ENCODE results near the gene KCNC1. TPM values are rescaled to one million over a fixed set of nuclear protein-coding genes. Genes with fewer than 3 reads are reported as not detected.
A peak's percentile ranks its signal among the peaks of the same experiment; 100 is the strongest.

The KCNC1 gene
- total RNA-seq, 3 donors from 2014 or later: 0.29 to 0.66 (median 0.34) TPM

- ATAC-seq: no peak
- Histone ChIP-seq H3K4me1 (ENCODE audit: low read depth) (no peaks in the 10 kb centered on the region), H3K36me3 (ENCODE audit: low read depth) (no peaks in the 10 kb centered on the region), H3K9me3 (no peaks in the 10 kb centered on the region), H3K4me3 (no peak overlapping the region)
- TF ChIP-seq CTCF (IDR thresholded peaks at IDR 0.05): no peak
- intact Hi-C loops (cut with DNase I, micrococcal nuclease): no loop called here
- DNase-seq: peak in 1 of 3 donors; percentile 14
Observed at GRCh38 chr11:17745023-17745772, 10.6 kb downstream of the KCNC1 start.

GRCh38 chr11:17746096-17746495, 11.5 kb downstream of the KCNC1 start:
- Histone ChIP-seq H3K4me1 (ENCODE audit: low read depth) (no peaks in the 10 kb centered on the region), H3K36me3 (ENCODE audit: low read depth) (no peaks in the 10 kb centered on the region), H3K9me3 (no peaks in the 10 kb centered on the region), H3K4me3 (no peak overlapping the region)
- DNase-seq: peak in 1 of 3 donors; percentile 2
- intact Hi-C loops (cut with DNase I, micrococcal nuclease): no loop called here
- no peak for TF ChIP-seq CTCF (IDR thresholded peaks at IDR 0.05)
- no peak for ATAC-seq

GRCh38 chr11:17747131-17747955, 12.8 kb downstream of the KCNC1 start:
- Histone ChIP-seq H3K4me1 (ENCODE audit: low read depth) (no peaks in the 10 kb centered on the region), H3K36me3 (ENCODE audit: low read depth) (no peaks in the 10 kb centered on the region), H3K9me3 (no peaks in the 10 kb centered on the region), H3K4me3 (no peak overlapping the region)
- ATAC-seq (no peak), DNase-seq (peak in 1 of 3 donors; percentile 14)
- no peak for TF ChIP-seq CTCF (IDR thresholded peaks at IDR 0.05)
- intact Hi-C loops (cut with DNase I, micrococcal nuclease): no loop called here

GRCh38 chr11:17748044-17748443, 13.5 kb downstream of the KCNC1 start:
- no peak for TF ChIP-seq CTCF (IDR thresholded peaks at IDR 0.05)
- intact Hi-C loops (cut with DNase I, micrococcal nuclease): no loop called here
- Histone ChIP-seq H3K9me3 (no peaks in the 10 kb centered on the region), H3K4me1 (ENCODE audit: low read depth) (no peaks in the 10 kb centered on the region), H3K36me3 (ENCODE audit: low read depth) (no peaks in the 10 kb centered on the region), H3K4me3 (no peak overlapping the region)
- DNase-seq (peak in 1 of 3 donors; percentile 3), ATAC-seq (no peak)

- H3K9me3 ChIP-seq: no peaks in the 10 kb centered on the region
- ATAC-seq: no peak
- no peaks in the 10 kb centered on the region for H3K36me3 ChIP-seq (ENCODE audit: low read depth)
- DNase-seq: peak in 1 of 3 donors; percentile 8
- H3K4me1 ChIP-seq (ENCODE audit: low read depth): no peaks in the 10 kb centered on the region
- no peak for TF ChIP-seq CTCF (IDR thresholded peaks at IDR 0.05)
- H3K4me3 ChIP-seq: no peak overlapping the region
- intact Hi-C loops (cut with DNase I, micrococcal nuclease): no loop called here
Observed at GRCh38 chr11:17748761-17749721, 14.5 kb downstream of the KCNC1 start.
